Erythroblast (primary cell): ENCODE data around the gene SLC35C1.

ENCODE experiments used
- DNase-seq, 2 experiments: peaks; one replicate each; lab custom pipeline; 2025; lab: John Stamatoyannopoulos, UW
- GATA1 ChIP-seq: IDR thresholded peaks from 2 replicates; pipeline ENCODE4 v1.6.1; 2011; ENCODE audit warnings: low read depth, mild to moderate bottlenecking, control low read depth, low read length, moderate library complexity
- POLR2A ChIP-seq: IDR thresholded peaks from 2 replicates; pipeline ENCODE4 v1.6.1; 2011; ENCODE audit warnings: mild to moderate bottlenecking, low read length

SLC35C1 gene

DNA sequence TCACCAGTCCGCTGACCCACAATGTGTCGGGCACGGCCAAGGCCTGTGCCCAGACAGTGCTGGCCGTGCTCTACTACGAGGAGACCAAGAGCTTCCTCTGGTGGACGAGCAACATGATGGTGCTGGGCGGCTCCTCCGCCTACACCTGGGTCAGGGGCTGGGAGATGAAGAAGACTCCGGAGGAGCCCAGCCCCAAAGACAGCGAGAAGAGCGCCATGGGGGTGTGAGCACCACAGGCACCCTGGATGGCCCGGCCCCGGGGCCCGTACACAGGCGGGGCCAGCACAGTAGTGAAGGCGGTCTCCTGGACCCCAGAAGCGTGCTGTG lies 6.1 kb downstream of the SLC35C1 start:
- TF ChIP-seq POLR2A, result no peak
- DNase-seq, result no peak

DNA sequence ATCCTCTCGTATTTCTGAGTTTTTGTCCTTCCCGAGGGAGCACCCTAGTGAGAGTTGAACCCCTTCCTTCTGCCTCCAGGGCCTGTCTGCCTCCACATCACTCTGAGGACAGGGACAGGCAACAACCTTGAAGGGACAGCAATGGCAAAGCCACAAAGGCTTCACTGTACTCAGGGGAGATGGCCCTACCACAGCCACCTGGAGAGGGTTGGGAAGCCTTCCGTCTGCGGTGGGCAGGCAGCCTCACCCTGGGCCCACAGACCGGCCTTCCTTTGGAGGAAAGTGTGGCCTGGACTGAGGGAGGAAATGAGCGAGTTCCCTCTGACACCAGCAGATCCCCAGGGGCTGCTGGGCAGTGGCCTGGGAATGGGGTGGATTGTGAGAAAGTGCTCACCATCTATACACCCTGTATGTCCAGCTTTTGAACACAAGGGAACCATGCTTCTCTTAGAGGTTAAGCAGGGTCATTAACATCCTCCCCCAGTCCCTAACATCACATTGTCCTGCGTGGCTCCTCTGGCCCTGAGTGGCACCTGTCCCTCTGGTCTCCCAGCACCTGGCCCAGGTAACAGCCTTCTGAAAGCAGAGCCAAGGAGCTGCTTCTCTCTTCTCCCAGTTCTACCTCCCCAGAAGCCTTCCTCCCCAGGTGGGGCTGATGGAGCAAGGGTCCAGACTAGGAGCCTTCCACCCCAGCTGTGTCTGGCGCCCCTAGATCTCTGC lies 6.8 kb downstream of the SLC35C1 start:
- DNase-seq, result no peak
- TF ChIP-seq POLR2A, result no peak
- TF ChIP-seq GATA1, result no peak

- no peak for DNase-seq
- TF ChIP-seq POLR2A (no peak), GATA1 (no peak)
These were observed 7.9 kb downstream of the SLC35C1 start for GRCh38 chr11:45812581-45813548.

DNA sequence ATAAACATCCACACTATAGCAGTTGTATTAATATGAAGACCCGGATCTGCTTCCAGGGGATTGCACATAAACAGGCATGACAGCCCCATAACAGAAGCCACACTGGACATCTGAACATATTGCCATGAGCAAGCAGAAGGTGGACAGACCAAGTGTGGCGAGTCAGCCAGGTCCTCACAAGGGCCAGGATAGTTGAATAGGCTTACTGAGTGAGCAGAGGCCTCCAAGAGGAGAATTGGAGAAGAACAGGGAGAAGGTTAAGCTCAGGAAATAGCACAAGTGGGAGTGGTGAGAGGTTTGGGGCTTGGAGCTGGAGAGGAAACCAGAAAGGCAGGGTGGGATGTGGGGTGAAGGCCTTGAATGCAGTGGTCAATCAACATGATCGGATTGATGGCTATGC lies 10.8 kb downstream of the SLC35C1 start:
- TF ChIP-seq POLR2A, result no peak
- TF ChIP-seq GATA1, result no peak
- no peak for DNase-seq

- TF ChIP-seq POLR2A (no peak), GATA1 (no peak)
- DNase-seq, result no peak
These were observed 11.7 kb downstream of the SLC35C1 start for GRCh38 chr11:45816614-45817013.

DNA sequence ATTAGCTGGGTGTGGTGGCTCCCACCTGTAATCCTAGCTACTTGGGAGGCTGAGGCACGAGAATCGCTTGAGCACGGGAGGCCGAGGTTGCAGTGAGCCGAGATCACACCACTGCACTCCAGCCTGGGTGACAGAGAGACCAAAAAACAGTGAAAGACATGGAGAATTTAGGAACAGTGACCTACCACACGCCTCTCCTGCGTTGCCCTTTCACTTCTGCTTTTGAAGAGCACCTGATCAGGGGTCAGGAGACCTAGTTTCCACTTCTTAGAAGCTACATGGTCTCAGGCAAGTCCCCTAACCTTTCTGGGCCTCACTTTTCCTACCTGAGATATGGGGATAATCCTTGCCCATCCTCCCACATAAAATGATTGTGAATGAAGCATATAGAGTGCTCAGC lies 12.2 kb downstream of the SLC35C1 start:
- TF ChIP-seq GATA1 (no peak), POLR2A (no peak)
- DNase-seq, result no peak

DNA sequence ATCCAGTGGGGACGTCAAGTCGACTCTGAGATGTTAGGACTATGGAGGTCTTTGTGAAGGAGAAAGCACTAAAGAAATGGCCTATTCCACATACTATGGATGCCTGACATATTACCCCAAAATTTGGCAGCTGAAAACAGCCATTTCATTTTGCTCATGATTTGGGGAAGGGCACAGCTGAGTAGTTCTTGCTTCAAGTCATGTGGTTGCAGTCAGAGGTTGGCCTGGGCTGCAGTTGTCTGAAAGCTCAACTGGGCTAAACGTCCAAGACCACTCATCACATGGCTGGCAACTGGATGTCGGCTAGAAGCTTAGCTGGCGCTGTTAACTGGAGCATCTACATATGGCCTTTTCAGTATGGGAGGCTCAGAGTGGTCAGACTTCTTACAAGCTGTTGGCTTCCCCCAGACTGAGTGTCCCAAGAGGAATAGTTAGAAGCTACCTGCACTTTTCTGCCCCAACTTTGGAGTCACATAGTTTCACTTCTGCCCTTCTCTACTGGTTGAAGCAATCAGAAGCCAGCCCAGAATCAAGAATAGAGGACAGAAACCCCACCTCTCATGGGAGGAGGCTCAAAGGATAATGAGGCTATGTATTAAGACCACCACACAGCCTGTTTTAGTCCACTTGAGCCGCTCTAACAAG lies 14.1 kb downstream of the SLC35C1 start:
- no peak for TF ChIP-seq POLR2A
- TF ChIP-seq GATA1, result no peak
- DNase-seq, result no peak

GRCh38 chr11:45820211-45820857 lies 15.4 kb downstream of the SLC35C1 start:
- no peak for DNase-seq
- TF ChIP-seq GATA1 (no peak), POLR2A (no peak)

DNA sequence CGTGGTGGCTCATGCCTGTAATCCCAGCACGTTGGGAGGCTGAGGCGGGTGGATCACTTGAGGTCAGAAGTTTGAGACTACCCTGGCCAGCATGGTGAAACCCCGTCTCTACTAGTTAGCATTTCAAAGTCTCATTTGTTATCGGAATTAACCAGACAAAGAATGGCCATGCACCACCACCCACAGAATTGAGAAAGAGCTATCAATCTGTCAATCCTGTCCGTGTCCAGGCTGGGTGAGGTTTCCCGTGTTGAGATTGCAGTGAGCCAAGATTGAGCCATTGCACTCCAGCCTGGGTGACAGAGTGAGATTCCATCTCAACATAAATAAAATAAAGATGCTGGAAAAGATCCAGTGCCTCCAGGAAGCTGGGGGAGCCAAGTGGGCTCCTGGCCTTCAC lies 21.5 kb downstream of the SLC35C1 start:
- DNase-seq, result peak; percentile 9 to 40

DNA sequence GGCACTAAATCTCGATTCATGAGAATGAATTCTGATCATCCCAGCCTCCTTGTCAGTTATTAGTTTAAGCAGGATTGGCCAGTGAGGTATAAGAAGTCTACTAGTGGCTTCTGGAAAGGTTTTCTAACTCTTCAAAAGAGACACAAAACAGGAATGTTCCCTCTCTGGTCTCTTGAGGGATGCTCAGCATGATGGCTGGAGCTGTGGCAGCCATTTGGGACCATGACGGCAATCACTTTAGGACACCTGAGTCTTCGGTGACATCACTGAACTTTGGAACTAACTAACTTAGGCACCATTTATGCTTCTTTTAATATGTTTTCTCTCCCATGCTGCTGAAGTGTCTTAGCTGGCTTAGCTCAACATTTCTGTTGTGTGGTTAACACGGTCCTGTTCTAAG lies 22.2 kb downstream of the SLC35C1 start:
- DNase-seq, result no peak
- TF ChIP-seq GATA1 (no peak), POLR2A (no peak)

DNA sequence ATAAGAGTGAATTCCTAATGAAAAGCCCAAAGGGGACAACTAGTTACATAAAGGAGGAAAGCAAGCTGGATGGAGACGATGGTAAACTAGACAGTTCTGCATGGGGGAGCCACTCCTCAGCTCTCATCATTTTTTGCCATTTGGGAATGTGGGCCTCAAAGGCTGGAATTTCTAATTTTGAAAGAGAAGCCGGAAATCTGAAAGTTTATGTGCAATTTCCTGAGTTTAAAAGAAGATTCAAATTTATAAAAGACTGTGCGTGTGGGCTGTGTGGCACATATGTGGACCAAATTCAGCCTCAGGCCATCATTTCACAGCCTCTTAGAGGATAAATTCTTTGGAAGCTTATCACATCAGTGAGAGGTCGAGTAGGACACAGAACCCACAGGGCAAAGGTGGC lies 24.0 kb downstream of the SLC35C1 start:
- DNase-seq, result no peak
- TF ChIP-seq POLR2A, result no peak
- no peak for TF ChIP-seq GATA1

- no peak for DNase-seq
- no peak for TF ChIP-seq GATA1
- TF ChIP-seq POLR2A, result no peak
These were observed 25.6 kb downstream of the SLC35C1 start for GRCh38 chr11:45830596-45830995.

- DNase-seq, result no peak
- no peak for TF ChIP-seq POLR2A
- TF ChIP-seq GATA1, result no peak
These were observed 28.0 kb downstream of the SLC35C1 start for GRCh38 chr11:45832811-45833441.
